Measurements from ENCODE around the gene RPUSD4. TPM values are rescaled to one million over a fixed set of nuclear protein-coding genes. Genes with fewer than 3 reads are reported as not detected.

The RPUSD4 gene
- total and polyA plus RNA-seq, 9 of the 15 experiments (the other 6 are each of a cell fraction or from before 2014, with no cell fraction given): 27.4 to 56.2 (median 44.6) TPM

DNA sequence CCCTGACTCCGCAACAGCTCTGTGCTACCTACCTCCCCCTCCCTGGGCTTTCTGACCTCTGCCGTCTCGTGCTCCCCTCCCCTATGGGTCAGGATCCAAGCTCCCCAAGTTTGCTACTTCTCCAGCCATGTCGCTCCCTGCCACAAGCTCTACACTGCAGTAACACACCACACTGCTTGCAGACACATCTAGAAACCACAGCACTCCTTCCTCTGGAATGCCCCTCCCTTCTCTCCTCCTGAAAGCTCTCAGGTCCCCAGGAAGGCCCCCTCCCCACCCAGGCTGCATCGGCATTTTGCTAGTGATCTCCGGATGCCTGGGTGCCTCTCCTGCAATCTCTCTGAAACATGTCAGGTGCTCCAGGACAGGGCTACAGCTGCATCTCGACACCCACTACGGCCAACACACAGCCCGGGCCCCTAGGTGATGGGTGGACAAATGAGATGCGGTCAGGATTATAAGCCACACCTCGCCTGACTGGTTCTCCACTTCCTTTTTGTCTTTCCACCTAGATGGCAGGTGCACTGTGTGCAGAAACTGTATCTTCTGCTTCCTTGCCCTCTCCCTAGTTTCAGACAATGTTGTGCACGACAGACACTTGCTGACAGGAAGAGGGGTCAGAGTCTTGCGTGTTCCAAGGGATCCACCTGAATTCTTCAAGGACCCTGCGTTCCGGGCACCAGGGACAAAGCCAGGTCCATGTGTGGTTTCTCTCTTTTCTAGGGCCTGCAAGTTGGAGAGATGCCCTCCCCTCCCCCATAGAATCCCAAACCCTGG, 22.9 kb downstream of the RPUSD4 start (continued):
- TF ChIP-seq, protein P1, sequence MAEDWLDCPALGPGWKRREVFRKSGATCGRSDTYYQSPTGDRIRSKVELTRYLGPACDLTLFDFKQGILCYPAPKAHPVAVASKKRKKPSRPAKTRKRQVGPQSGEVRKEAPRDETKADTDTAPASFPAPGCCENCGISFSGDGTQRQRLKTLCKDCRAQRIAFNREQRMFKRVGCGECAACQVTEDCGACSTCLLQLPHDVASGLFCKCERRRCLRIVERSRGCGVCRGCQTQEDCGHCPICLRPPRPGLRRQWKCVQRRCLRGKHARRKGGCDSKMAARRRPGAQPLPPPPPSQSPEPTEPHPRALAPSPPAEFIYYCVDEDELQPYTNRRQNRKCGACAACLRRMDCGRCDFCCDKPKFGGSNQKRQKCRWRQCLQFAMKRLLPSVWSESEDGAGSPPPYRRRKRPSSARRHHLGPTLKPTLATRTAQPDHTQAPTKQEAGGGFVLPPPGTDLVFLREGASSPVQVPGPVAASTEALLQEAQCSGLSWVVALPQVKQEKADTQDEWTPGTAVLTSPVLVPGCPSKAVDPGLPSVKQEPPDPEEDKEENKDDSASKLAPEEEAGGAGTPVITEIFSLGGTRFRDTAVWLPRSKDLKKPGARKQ (CRISPR knock-in tag; IDR thresholded peaks at IDR 0.05): no peak
- TF ChIP-seq U2AF1 (optimal IDR thresholded peaks at IDR 0.05; ENCODE audit: low read depth, low read length) (no peak), ZNF3 (CRISPR knock-in tag; IDR thresholded peaks at IDR 0.05) (no peak)

GRCh38 chr11:126186708-126187529, 24.5 kb downstream of the RPUSD4 start:
- no peak; the same call in 2 of the 3 replicates for ATAC-seq
- WGBS (ENCODE audit: insufficient coverage, low coverage, missing lambda C conversion rate): 71% methylated on average over 18 of the region's 22 CpGs

More at GRCh38 chr11:126186708-126187529, 24.5 kb downstream of the RPUSD4 start:
- H3K4me2 ChIP-seq (ENCODE audit: insufficient read depth, low read length): no peak overlapping the region
- no peaks in the 10 kb centered on the region for H3K9me3 ChIP-seq (replicated peaks; ENCODE audit: control insufficient read depth, insufficient read depth, low read depth, low read length)
- no peaks in the 10 kb centered on the region for H3K79me2 ChIP-seq (ENCODE audit: control insufficient read depth, insufficient read depth, low read length)
- no peak for FAIRE-seq
- H3K36me3 ChIP-seq (ENCODE audit: control insufficient read depth, insufficient read depth, low read length): peaks cover 20% of the 10 kb centered on the region; the same call in 2 of the 3 replicates
- intact Hi-C loops (cut with micrococcal nuclease): no loop called here
- no peak overlapping the region for H3K4me3 ChIP-seq
- no peak overlapping the region for H2AFZ ChIP-seq (ENCODE audit: low read depth, low read length)
- no peak overlapping the region for H3K9ac ChIP-seq (ENCODE audit: insufficient read depth in 1 of 2, low read depth in 2 of 2, low read length in 2 of 2)
- no peak overlapping the region for H3K27ac ChIP-seq (ENCODE audit: extremely low read depth, low read depth, low read length)
- CTCF ChIA-PET (ENCODE audit: low intra/inter-chr PET ratio): no interaction called here
- no peak for DNase-seq (ENCODE audit: extremely low read depth in 1 of 4, low spot score in 3 of 4)
- BruUV-seq (replicated peaks): no TSS peak
- in situ Hi-C loops (cut with MboI): no loop called here
- TF ChIP-seq CTCF (IDR thresholded peaks at IDR 0.05 in 2 of 3, conservative IDR thresholded peaks at IDR 0.05 in 1 of 3; ENCODE audit: insufficient read depth in 2 of 3, low read depth in 1 of 3, low read length in 3 of 3) (0 out of 6 replicates have a peak, but pooled peaks of 1 of the 3 experiments have one; percentile 1), SMAD4 (CRISPR knock-in tag; conservative IDR thresholded peaks at IDR 0.05) (no peak), MECOM (CRISPR knock-in tag; IDR thresholded peaks at IDR 0.05) (no peak), NCOA4 (IDR thresholded peaks at IDR 0.05; ENCODE audit: partially characterized antibody) (no peak), EGR1 (conservative IDR thresholded peaks at IDR 0.05) (no peak), HNRNPK (IDR thresholded peaks at IDR 0.05; ENCODE audit: low read depth, low read length, poor library complexity, severe bottlenecking) (no peak), THRA (IDR thresholded peaks at IDR 0.05) (no peak), SREBF2 (CRISPR knock-in tag; IDR thresholded peaks at IDR 0.05) (no peak)
- no peaks in the 10 kb centered on the region for H3K27me3 ChIP-seq (ENCODE audit: control insufficient read depth in 2 of 2, insufficient read depth in 2 of 2, low read length in 2 of 2)
- no peaks in the 10 kb centered on the region for H3K4me1 ChIP-seq (replicated peaks in 1 of 2; ENCODE audit: control insufficient read depth in 2 of 2, insufficient read depth in 2 of 2, low read length in 2 of 2)
- no peaks in the 10 kb centered on the region for H4K20me1 ChIP-seq (replicated peaks; ENCODE audit: control insufficient read depth, insufficient read depth, low read length)
- no peaks in the 10 kb centered on the region for H3K9me1 ChIP-seq (ENCODE audit: control insufficient read depth, insufficient read depth, low read length)
- POLR2A ChIA-PET: interaction anchor here (0.5 kb wide), 1 partner anchor 793 kb away, joined by 3 read pairs; no protein-coding TSS in a partner anchor

Data from K562 (cell line).